ENCODE data around the gene CHMP3.

The CHMP3 gene

DNA sequence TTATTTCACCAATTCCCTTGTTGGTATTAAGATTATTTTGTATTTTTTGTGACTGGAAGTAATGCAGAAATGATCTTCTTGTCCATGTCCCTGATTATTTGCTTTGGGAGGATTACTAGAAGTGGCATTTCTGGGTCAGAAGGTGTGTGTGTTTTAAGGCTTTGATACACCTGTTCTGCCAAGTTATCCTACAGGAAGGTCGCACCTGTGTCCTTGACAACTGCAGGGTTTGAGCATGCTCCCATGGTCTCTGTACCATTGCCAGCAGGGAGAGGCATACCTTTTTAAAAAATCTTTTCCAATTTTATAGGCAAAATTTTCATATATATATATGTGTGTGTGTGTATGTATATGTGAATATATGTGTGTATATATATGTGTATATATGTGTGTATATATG lies 92.4 kb downstream of the CHMP3 start:
- no peak for DNase-seq (ENCODE audit: low read depth in 2 of 2)

GRCh38 chr2:86468162-86469033 lies 94.8 kb downstream of the CHMP3 start:
- no peak for DNase-seq (ENCODE audit: low read depth in 2 of 2)

DNA sequence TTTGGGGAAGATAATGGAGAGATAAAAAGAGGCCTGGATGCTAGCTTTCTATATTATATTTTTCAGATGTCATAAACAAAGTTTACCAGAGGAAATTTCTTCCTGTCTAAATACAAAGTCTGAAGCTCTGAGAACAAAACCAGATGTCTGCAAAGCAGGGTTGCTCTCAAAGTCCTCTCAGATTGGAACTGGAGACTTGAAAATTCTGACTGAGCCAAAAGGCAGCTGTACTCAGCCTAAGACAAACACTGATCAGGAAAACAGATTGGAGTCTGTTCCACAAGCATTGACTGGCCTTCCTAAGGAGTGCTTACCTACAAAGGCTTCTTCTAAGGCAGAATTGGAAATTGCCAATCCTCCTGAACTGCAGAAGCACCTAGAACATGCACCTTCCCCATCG lies 96.9 kb downstream of the CHMP3 start:
- DNase-seq (ENCODE audit: low read depth in 2 of 2) = no peak

- DNase-seq (ENCODE audit: low read depth in 2 of 2) = no peak
Measured at GRCh38 chr2:86464652-86465051, 98.6 kb downstream of the CHMP3 start.

GRCh38 chr2:86461042-86461743 lies 102.0 kb downstream of the CHMP3 start:
- DNase-seq (ENCODE audit: low read depth in 2 of 2) = no peak

- DNase-seq (ENCODE audit: low read depth in 2 of 2) = no peak
Measured at GRCh38 chr2:86455181-86455580, 108.1 kb downstream of the CHMP3 start.

- no peak for DNase-seq (ENCODE audit: low read depth in 2 of 2)
Measured at GRCh38 chr2:86454238-86454637, 109.0 kb downstream of the CHMP3 start.

GRCh38 chr2:86453836-86454235 lies 109.4 kb downstream of the CHMP3 start:
- no peak for DNase-seq (ENCODE audit: low read depth in 2 of 2)

Measured in stimulated activated CD8-positive, alpha-beta memory T cell treated with anti-CD3 and anti-CD28 coated beads, Interleukin-2, amount 100 ng/mL, for 48 hours (primary cell).